ENCODE measurements around the gene TMPRSS2.

- no peak for TF ChIP-seq POLR2A (IDR thresholded peaks at IDR 0.05)
- TF ChIP-seq, protein P1, sequence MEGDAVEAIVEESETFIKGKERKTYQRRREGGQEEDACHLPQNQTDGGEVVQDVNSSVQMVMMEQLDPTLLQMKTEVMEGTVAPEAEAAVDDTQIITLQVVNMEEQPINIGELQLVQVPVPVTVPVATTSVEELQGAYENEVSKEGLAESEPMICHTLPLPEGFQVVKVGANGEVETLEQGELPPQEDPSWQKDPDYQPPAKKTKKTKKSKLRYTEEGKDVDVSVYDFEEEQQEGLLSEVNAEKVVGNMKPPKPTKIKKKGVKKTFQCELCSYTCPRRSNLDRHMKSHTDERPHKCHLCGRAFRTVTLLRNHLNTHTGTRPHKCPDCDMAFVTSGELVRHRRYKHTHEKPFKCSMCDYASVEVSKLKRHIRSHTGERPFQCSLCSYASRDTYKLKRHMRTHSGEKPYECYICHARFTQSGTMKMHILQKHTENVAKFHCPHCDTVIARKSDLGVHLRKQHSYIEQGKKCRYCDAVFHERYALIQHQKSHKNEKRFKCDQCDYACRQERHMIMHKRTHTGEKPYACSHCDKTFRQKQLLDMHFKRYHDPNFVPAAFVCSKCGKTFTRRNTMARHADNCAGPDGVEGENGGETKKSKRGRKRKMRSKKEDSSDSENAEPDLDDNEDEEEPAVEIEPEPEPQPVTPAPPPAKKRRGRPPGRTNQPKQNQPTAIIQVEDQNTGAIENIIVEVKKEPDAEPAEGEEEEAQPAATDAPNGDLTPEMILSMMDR (IDR thresholded peaks at IDR 0.05), result no peak
These were observed 49.8 kb downstream of the TMPRSS2 start for GRCh38 chr21:41458121-41458520.
